IMR-90 (cell line): ENCODE measurements around the gene RAD51AP2. TPM values are rescaled to one million over a fixed set of nuclear protein-coding genes. Genes with fewer than 3 reads are reported as not detected.

ENCODE experiments used
- ATAC-seq: fragments of 200-7000 bp; cut with Tn5 transposase; 2 replicates; pipeline ENCODE4 v1.9.1; 2020; ENCODE audit warnings: low read depth, mild to moderate bottlenecking, moderate library complexity
- BruUV-seq: library from RNA; stranded (reverse); fragments of 400-500 nt; replicated peaks from 2 replicates; lab custom pipeline; 2021; lab: Mats Ljungman, UMichigan
- CTCF ChIA-PET: fragments of 300-600 bp; formaldehyde crosslinking; extraction: SDS; loops from one replicate; lab custom pipeline; 2021; ENCODE audit warnings: antibody characterized with exemption; lab: Yijun Ruan, JAX
- POLR2A ChIA-PET: fragments of 300-600 bp; sonication (Branson Sonifier 250); formaldehyde crosslinking; loops from one replicate; lab custom pipeline; 2022; ENCODE audit warnings: antibody characterized with exemption; ENCODE audit not compliant: unreplicated experiment; lab: Charles Lee
- DNase-seq: peaks from one replicate; pipeline ENCODE4 v3.0.0; 2013
- H2AFZ ChIP-seq: replicated peaks from 2 replicates; pipeline ENCODE3; 2013; ENCODE audit warnings: low read length, mild to moderate bottlenecking; ENCODE audit not compliant: poor library complexity
- H2AK5ac ChIP-seq: 2 replicates; pipeline ENCODE4 v1.6.1; 2013; ENCODE audit warnings: low read depth, low read length, inconsistent platforms
- H2AK9ac ChIP-seq: replicated peaks from 2 replicates; pipeline ENCODE3; 2013; ENCODE audit warnings: mild to moderate bottlenecking, low read depth, low read length, moderate library complexity; ENCODE audit not compliant: poor library complexity
- H2BK120ac ChIP-seq: 2 replicates; pipeline ENCODE4 v1.6.1; 2013; ENCODE audit warnings: low read depth, low read length, inconsistent platforms
- H2BK15ac ChIP-seq: 3 replicates; pipeline ENCODE4 v1.6.1; 2013; ENCODE audit warnings: low read depth, low read length, inconsistent platforms
- H2BK20ac ChIP-seq: 2 replicates; pipeline ENCODE4 v1.6.1; 2013; ENCODE audit warnings: low read depth, mild to moderate bottlenecking, inconsistent platforms, low read length, moderate library complexity
- H2BK5ac ChIP-seq: 2 replicates; pipeline ENCODE4 v1.6.1; 2013; ENCODE audit warnings: mild to moderate bottlenecking, low read depth, low read length, inconsistent platforms; ENCODE audit not compliant: poor library complexity, severe bottlenecking
- H3K14ac ChIP-seq: replicated peaks from 2 replicates; pipeline ENCODE4 v1.6.1; 2013; ENCODE audit warnings: low read depth, low read length, inconsistent platforms
- H3K18ac ChIP-seq: 2 replicates; pipeline ENCODE4 v1.6.1; 2013; ENCODE audit warnings: low read depth, low read length, control low read depth
- H3K23ac ChIP-seq: 2 replicates; pipeline ENCODE4 v1.6.1; 2013; ENCODE audit warnings: low read depth, low read length, inconsistent platforms
- H3K27ac ChIP-seq: 2 replicates; pipeline ENCODE4 v1.5.1; 2013; ENCODE audit warnings: mild to moderate bottlenecking, control low read depth, low read length; ENCODE audit not compliant: insufficient read depth
- H3K27me3 ChIP-seq: 2 replicates; pipeline ENCODE4 v1.6.1; 2013; ENCODE audit warnings: low read length; ENCODE audit not compliant: control insufficient read depth, insufficient read depth
- H3K36me3 ChIP-seq: 2 replicates; pipeline ENCODE4 v1.6.1; 2013; ENCODE audit warnings: low read length, mixed read lengths; ENCODE audit not compliant: control insufficient read depth, insufficient read depth
- H3K4ac ChIP-seq: 2 replicates; pipeline ENCODE4 v1.6.1; 2013; ENCODE audit warnings: low read depth, low read length, inconsistent platforms
- H3K4me1 ChIP-seq: 2 replicates; pipeline ENCODE4 v1.6.1; 2013; ENCODE audit warnings: low read length, mixed read lengths; ENCODE audit not compliant: control insufficient read depth, insufficient read depth
- H3K4me2 ChIP-seq: 2 replicates; pipeline ENCODE4 v1.6.1; 2013; ENCODE audit warnings: low read depth, mild to moderate bottlenecking, control low read depth, low read length, moderate library complexity
- H3K4me3 ChIP-seq: 2 replicates; pipeline ENCODE4 v1.5.1; 2013; ENCODE audit warnings: low read depth, mild to moderate bottlenecking, control low read depth, low read length, moderate library complexity; ENCODE audit not compliant: insufficient read depth
- H3K56ac ChIP-seq: 2 replicates; pipeline ENCODE4 v1.6.1; 2013; ENCODE audit warnings: low read length, inconsistent platforms; ENCODE audit not compliant: insufficient read depth; ENCODE audit errors: extremely low read depth
- H3K79me1 ChIP-seq, 2 experiments: 2 replicates each; pipeline ENCODE4 v1.6.1; 2013; ENCODE audit warnings: low read length in 2 of 2, inconsistent platforms in 1 of 2, low read depth in 1 of 2
- H3K9ac ChIP-seq: 2 replicates; pipeline ENCODE4 v1.6.1; 2013; ENCODE audit warnings: low read depth, low read length, control low read depth
- H3K9me1 ChIP-seq: 2 replicates; pipeline ENCODE4 v1.6.1; 2013; ENCODE audit warnings: low read length, inconsistent platforms; ENCODE audit not compliant: insufficient read depth
- H3K9me3 ChIP-seq: 2 replicates; pipeline ENCODE4 v1.6.1; 2013; ENCODE audit warnings: low read length; ENCODE audit not compliant: control insufficient read depth, insufficient read depth
- H4K20me1 ChIP-seq: 2 replicates; pipeline ENCODE4 v1.6.1; 2013; ENCODE audit warnings: low read length, inconsistent platforms; ENCODE audit not compliant: insufficient read depth
- H4K5ac ChIP-seq: 2 replicates; pipeline ENCODE4 v1.6.1; 2013; ENCODE audit warnings: mild to moderate bottlenecking, low read depth, low read length, control low read depth
- H4K8ac ChIP-seq, 2 experiments: 2 replicates each; pipeline ENCODE4 v1.6.1; 2013; ENCODE audit warnings: low read depth in 2 of 2, low read length in 2 of 2, control low read depth in 1 of 2, inconsistent platforms in 1 of 2
- H4K91ac ChIP-seq: 2 replicates; pipeline ENCODE4 v1.6.1; 2013; ENCODE audit warnings: low read depth, low read length, inconsistent platforms; ENCODE audit not compliant: insufficient read depth
- BHLHE40 ChIP-seq: fragments of 150-350 bp; IDR thresholded peaks from 2 replicates; pipeline ENCODE4 v1.6.1; 2016; ENCODE audit warnings: mild to moderate bottlenecking, low read depth, low read length
- CEBPB ChIP-seq: IDR thresholded peaks from 2 replicates; pipeline ENCODE4 v1.6.1; 2012; ENCODE audit warnings: low read depth, low read length, improper control_type of control experiment
- CHD1 ChIP-seq: IDR thresholded peaks from 2 replicates; pipeline ENCODE4 v1.6.1; 2012; ENCODE audit warnings: low read depth, low read length, improper control_type of control experiment
- CTCF ChIP-seq: conservative IDR thresholded peaks from 2 replicates; pipeline ENCODE4 v1.5.1; 2012; ENCODE audit warnings: mild to moderate bottlenecking, low read depth, low read length, improper control_type of control experiment
- ELK1 ChIP-seq: fragments of 150-350 bp; IDR thresholded peaks from 2 replicates; pipeline ENCODE4 v1.6.1; 2016; ENCODE audit warnings: low read depth, mild to moderate bottlenecking, low read length, moderate library complexity, borderline replicate concordance
- FOS ChIP-seq: fragments of 150-350 bp; IDR thresholded peaks from 2 replicates; pipeline ENCODE4 v1.6.1; 2016; ENCODE audit warnings: low read depth, low read length
- MAFK ChIP-seq: IDR thresholded peaks from 2 replicates; pipeline ENCODE4 v1.6.1; 2012; ENCODE audit warnings: low read depth, low read length, improper control_type of control experiment
- MAZ ChIP-seq: IDR thresholded peaks from 2 replicates; pipeline ENCODE4 v1.6.1; 2012; ENCODE audit warnings: low read depth, mild to moderate bottlenecking, low read length, improper control_type of control experiment, moderate library complexity, borderline replicate concordance
- MXI1 ChIP-seq: IDR thresholded peaks from 2 replicates; pipeline ENCODE4 v1.6.1; 2012; ENCODE audit warnings: low read depth, mild to moderate bottlenecking, low read length, moderate library complexity, borderline replicate concordance
- NFE2L2 ChIP-seq: fragments of 150-350 bp; IDR thresholded peaks from 2 replicates; pipeline ENCODE4 v1.6.1; 2016; ENCODE audit warnings: low read depth, mild to moderate bottlenecking, low read length
- POLR2A ChIP-seq: IDR thresholded peaks from 2 replicates; pipeline ENCODE4 v1.6.1; 2012; ENCODE audit warnings: mild to moderate bottlenecking, low read depth, low read length
- RAD21 ChIP-seq: IDR thresholded peaks from 2 replicates; pipeline ENCODE4 v1.6.1; 2012; ENCODE audit warnings: low read length, improper control_type of control experiment
- RCOR1 ChIP-seq: IDR thresholded peaks from 2 replicates; pipeline ENCODE4 v1.6.1; 2012; ENCODE audit warnings: mild to moderate bottlenecking, low read length, improper control_type of control experiment; ENCODE audit not compliant: insufficient replicate concordance
- RFX5 ChIP-seq: IDR thresholded peaks from 2 replicates; pipeline ENCODE4 v1.8.0; 2012; ENCODE audit warnings: low read depth, mild to moderate bottlenecking, low read length, moderate library complexity
- SMC3 ChIP-seq: fragments of 150-350 bp; IDR thresholded peaks from 2 replicates; pipeline ENCODE4 v1.6.1; 2016; ENCODE audit warnings: low read depth, mild to moderate bottlenecking, antibody characterized with exemption, low read length, moderate library complexity
- WGBS, 2 experiments: methylation state at CpG; one replicate each; pipeline versions ENCODE4 v1.1.5 to v1.1.7; 2013; ENCODE audit warnings: missing lambda C conversion rate in 2 of 2; ENCODE audit not compliant: insufficient read length in 1 of 2; ENCODE audit errors: extremely low coverage in 2 of 2; 5-methylcytosine and 5-hydroxymethylcytosine counted together
- dilution Hi-C: fragments of 300-500 bp; cut with HindIII; formaldehyde crosslinking; loops from one replicate; pipeline ENCODE4 v1.14.3; 2018; ENCODE audit warnings: low sequenced_read_pairs; ENCODE audit not compliant: unreplicated experiment
- in situ Hi-C: fragments of 300-500 bp; cut with MboI; formaldehyde crosslinking; loops from 3 replicates; pipeline ENCODE4 v1.14.3; 2019; ENCODE audit warnings: low sequenced_read_pairs, inconsistent platforms, mixed read lengths
- intact Hi-C: fragments of 100-400 bp; cut with micrococcal nuclease; formaldehyde crosslinking; loops from 2 replicates; pipeline ENCODE4 v1.10.0; 2022
- polyA plus RNA-seq, 3 experiments: library from polyadenylated mRNA; depleted of rRNA; stranded (reverse); fragments of >200 nt; gene quantifications; 2 replicates each; pipeline ENCODE4 v1.2.3, GENCODE V29; 2012; ENCODE audit warnings: low replicate concordance in 1 of 3
- total RNA-seq: library from RNA; depleted of rRNA; stranded (reverse); fragments of >200 nt; gene quantifications from 2 replicates; pipeline ENCODE4 v1.2.3, GENCODE V29; 2012
- TF ChIP-seq, protein P1 (sequence below): fragments of 150-350 bp; IDR thresholded peaks from 2 replicates; pipeline ENCODE4 v1.6.1; 2017; ENCODE audit warnings: mild to moderate bottlenecking, antibody characterized with exemption, low read length, low read depth

RAD51AP2 gene
- total and polyA plus RNA-seq, 2 of the 4 experiments (the other 2 are of a cell fraction) = not detected

- H3K4ac ChIP-seq = no peak overlapping the region
- H3K9ac ChIP-seq = no peak overlapping the region
- no peak overlapping the region for H3K27ac ChIP-seq
- dilution Hi-C loops (no loop called here), intact Hi-C loops (no loop called here), in situ Hi-C loops (no loop called here)
- no peaks in the 10 kb centered on the region for H3K4me1 ChIP-seq
- TF ChIP-seq CTCF (no peak), CEBPB (no peak), NFE2L2 (no peak), MAZ (no peak), FOS (no peak), MAFK (no peak), POLR2A (no peak), RFX5 (no peak), SMC3 (no peak), RCOR1 (no peak), RAD21 (no peak), BHLHE40 (no peak), MXI1 (no peak), ELK1 (no peak), CHD1 (no peak)
- TF ChIP-seq, protein P1, sequence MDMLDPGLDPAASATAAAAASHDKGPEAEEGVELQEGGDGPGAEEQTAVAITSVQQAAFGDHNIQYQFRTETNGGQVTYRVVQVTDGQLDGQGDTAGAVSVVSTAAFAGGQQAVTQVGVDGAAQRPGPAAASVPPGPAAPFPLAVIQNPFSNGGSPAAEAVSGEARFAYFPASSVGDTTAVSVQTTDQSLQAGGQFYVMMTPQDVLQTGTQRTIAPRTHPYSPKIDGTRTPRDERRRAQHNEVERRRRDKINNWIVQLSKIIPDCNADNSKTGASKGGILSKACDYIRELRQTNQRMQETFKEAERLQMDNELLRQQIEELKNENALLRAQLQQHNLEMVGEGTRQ = no peak
- no peak overlapping the region for H3K18ac ChIP-seq
- no CpG with 5 or more reads among the region's 2 CpGs for WGBS, 2 experiments
- H4K91ac ChIP-seq = no peak overlapping the region
- H3K4me2 ChIP-seq = no peak overlapping the region
- BruUV-seq = no TSS peak
- H2AK5ac ChIP-seq = no peak overlapping the region
- ChIA-PET CTCF (no interaction called here), POLR2A (no interaction called here)
- H4K5ac ChIP-seq = no peak overlapping the region
- no peak overlapping the region for H3K14ac ChIP-seq
- no peaks in the 10 kb centered on the region for H3K9me1 ChIP-seq
- H4K20me1 ChIP-seq = no peaks in the 10 kb centered on the region
- ATAC-seq (no peak), DNase-seq (no peak)
- no peak overlapping the region for H3K56ac ChIP-seq
- H2BK15ac ChIP-seq = no peak overlapping the region
- H2AK9ac ChIP-seq = no peak overlapping the region
- no peaks in the 10 kb centered on the region for H3K79me1 ChIP-seq
- no peak overlapping the region for H4K8ac ChIP-seq
- no peaks in the 10 kb centered on the region for H3K36me3 ChIP-seq
- H2BK5ac ChIP-seq = no peak overlapping the region
- no peak overlapping the region for H2BK120ac ChIP-seq
- no peaks in the 10 kb centered on the region for H3K9me3 ChIP-seq
- H3K4me3 ChIP-seq = no peak overlapping the region
- H2AFZ ChIP-seq = no peak overlapping the region
- 0 out of 2 replicates have a peak, but pooled peaks cover 2% of the 10 kb centered on the region for H3K27me3 ChIP-seq
- no peak overlapping the region for H2BK20ac ChIP-seq
- no peak overlapping the region for H3K23ac ChIP-seq
Measured at GRCh38 chr2:17550907-17551306, 32.7 kb upstream of the RAD51AP2 start.
